ENCODE measurements around the gene OAF.

Gene OAF

GRCh38 chr11:120224361-120224760, 13.5 kb downstream of the OAF start:
- FAIRE-seq = no peak

GRCh38 chr11:120224972-120225909, 14.4 kb downstream of the OAF start:
- FAIRE-seq = no peak

GRCh38 chr11:120226242-120226641, 15.4 kb downstream of the OAF start:
- FAIRE-seq = no peak

- FAIRE-seq = no peak
Observed at GRCh38 chr11:120226714-120227113, 15.9 kb downstream of the OAF start.

GRCh38 chr11:120227228-120227852, 16.5 kb downstream of the OAF start:
- no peak for FAIRE-seq

GRCh38 chr11:120228794-120229384, 18.1 kb downstream of the OAF start:
- FAIRE-seq = no peak

GRCh38 chr11:120229451-120230424, 18.9 kb downstream of the OAF start:
- FAIRE-seq = no peak

GRCh38 chr11:120230433-120231071, 19.7 kb downstream of the OAF start:
- FAIRE-seq = no peak

- no peak for FAIRE-seq
Observed at GRCh38 chr11:120231963-120232362, 21.1 kb downstream of the OAF start.

GRCh38 chr11:120233207-120233803, 22.5 kb downstream of the OAF start:
- no peak for FAIRE-seq

GRCh38 chr11:120235024-120235628, 24.3 kb downstream of the OAF start:
- FAIRE-seq = no peak

GRCh38 chr11:120236169-120237107, 25.6 kb downstream of the OAF start:
- FAIRE-seq = no peak

GRCh38 chr11:120238968-120239620, 28.3 kb downstream of the OAF start:
- no peak for FAIRE-seq

- FAIRE-seq = no peak
Observed at GRCh38 chr11:120239713-120240640, 29.1 kb downstream of the OAF start, which contains the start of gene POU2F3. Gene POU2F3 (plus strand): TSS chr11:120240140. CDS start chr11:120240344, 204 bp downstream.

GRCh38 chr11:120240866-120241265, 30.0 kb downstream of the OAF start:
- FAIRE-seq = no peak

GRCh38 chr11:120241277-120241676, 30.4 kb downstream of the OAF start:
- FAIRE-seq = no peak

- no peak for FAIRE-seq
Observed at GRCh38 chr11:120243221-120243620, 32.4 kb downstream of the OAF start.
